Hepatocyte (in vitro differentiated cells): Measurements from ENCODE around the gene PRSS38.

ENCODE experiments used
- CTCF ChIP-seq: fragments of 200-600 bp; sonication (generic); IDR thresholded peaks from 2 replicates; pipeline ENCODE4 v1.5.1; 2016; ENCODE audit warnings: antibody characterized with exemption, mild to moderate bottlenecking; ENCODE audit not compliant: poor library complexity
- EZH2 ChIP-seq: fragments of 200-600 bp; sonication (generic); IDR thresholded peaks from 2 replicates; pipeline ENCODE4 v1.6.1; 2016; ENCODE audit warnings: antibody characterized with exemption, mild to moderate bottlenecking, borderline replicate concordance
- EZH2phosphoT487 ChIP-seq: fragments of 200-600 bp; sonication (generic); IDR thresholded peaks from one replicate; pipeline ENCODE4 v1.6.1; 2018; ENCODE audit warnings: antibody characterized with exemption, mild to moderate bottlenecking, low read depth, moderate library complexity; ENCODE audit not compliant: unreplicated experiment, severe bottlenecking

GRCh38 chr1:227886503-227886961, 71.1 kb downstream of the PRSS38 start:
- TF ChIP-seq CTCF: no peak
- TF ChIP-seq EZH2: no peak
- no peak for TF ChIP-seq EZH2phosphoT487
